ENCODE data around the gene LDHD.

The LDHD gene

DNA sequence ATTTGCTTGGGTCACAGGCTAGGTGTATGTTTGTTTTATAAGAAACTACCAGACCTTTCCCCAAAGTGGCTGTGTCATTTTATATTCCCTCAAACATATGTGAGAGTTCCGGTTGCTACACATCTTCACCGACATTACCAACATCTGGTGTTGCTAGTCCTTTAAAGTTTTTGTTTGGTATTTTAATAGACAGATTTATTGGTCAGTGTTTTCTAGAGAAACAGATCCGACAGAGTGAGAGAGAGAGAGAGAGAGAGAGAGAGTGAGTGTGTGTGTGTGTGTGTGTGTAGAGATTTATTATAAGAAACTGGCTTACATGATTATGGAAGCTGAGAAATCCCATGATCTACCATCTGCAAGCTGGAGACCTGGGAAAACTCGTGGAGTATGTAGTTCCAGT is 31.0 kb downstream of the LDHD start:
- in situ Hi-C loops (cut with MboI; ENCODE audit: low sequenced_read_pairs), result no loop called here

DNA sequence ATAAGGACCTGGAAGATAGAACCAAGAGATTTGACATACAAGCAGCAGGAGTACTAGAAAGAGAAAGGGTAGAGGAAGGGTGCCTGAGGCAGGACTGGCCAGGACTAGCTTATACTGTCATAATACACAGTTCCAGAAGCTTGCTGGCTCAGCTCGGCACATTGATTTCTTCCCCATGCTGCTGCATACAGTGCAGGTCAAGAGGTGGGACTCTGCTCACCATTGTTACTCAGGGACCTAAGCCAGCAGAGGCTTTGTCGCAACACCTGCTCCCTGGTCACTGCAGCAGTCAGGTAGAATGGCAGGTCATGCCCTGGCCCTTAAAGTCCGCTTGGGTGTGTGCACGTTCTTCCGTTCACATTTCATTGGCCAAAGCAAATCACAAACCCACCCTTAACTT is 32.8 kb downstream of the LDHD start:
- in situ Hi-C loops (cut with MboI; ENCODE audit: low sequenced_read_pairs), result no loop called here

DNA sequence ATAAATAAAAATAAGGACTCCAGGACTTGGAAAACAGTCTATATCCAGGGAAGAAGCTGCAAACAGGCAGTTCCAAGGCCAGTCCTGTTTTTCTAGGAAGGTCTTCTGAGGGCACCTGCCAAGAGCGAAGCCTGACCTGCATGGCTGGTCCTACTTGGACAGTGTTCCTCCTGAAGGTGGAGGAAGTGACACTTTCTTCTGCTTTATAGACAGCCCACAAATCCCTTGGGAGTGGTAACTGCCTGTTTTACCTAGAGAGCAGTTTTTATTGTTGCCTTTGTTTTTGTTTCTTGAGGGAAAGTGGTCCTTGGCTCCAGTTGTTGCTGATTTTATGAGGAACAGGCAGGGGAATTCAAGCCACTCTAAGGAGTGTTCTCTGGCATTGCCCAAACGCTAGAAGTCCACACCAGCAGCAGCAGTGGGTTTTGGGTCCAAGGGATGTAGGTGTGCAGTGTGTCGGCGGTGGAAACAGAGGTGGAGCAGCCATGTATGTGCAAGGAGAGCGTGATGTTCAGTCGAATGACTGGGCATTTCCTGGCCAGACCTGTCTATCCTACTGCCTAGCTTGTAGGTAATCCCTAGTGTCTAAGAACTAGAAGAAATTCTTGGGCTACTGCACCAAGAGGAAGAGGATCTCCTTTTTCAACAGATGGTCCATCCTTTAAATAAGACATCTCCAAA is 35.3 kb downstream of the LDHD start:
- in situ Hi-C loops (cut with MboI; ENCODE audit: low sequenced_read_pairs), result no loop called here

DNA sequence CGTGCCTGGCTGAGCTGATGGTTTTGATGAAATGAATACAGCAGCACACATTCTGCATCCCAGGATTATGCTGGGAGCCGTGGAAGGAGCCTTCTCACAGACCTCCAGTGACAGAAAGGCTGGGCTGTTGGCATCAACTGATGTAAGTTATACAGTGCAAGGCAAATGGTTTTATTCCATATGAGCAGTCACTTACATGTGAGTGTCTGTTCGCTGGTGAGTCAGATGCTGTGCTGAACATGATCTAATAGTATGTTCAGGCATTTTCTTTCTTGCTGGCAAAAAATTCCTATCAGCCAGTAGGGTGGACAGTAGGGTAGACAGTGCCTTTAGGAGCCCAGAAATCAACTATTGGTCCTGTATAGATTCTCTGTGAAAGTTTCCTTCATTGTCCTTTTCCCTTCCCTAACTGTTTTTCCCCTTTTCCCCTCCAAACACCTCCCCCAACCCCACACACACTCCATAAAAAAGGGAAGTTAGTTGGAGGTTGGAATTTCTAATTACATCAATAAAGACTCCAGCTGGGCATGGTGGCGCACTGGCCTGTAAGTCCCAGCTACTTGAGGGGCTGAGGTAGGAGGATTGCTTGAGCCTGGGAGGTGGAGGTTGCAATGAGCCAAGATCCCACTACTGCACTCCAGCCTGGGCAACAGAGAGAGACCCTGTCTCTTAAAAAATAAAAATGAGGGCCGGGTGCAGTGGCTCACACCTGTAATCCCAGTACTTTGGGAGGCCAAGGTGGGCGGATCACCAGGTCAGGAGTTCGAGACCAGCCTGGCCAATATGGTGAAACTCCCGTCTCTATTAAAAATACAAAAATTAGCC is 36.2 kb downstream of the LDHD start:
- in situ Hi-C loops (cut with MboI; ENCODE audit: low sequenced_read_pairs), result no loop called here

DNA sequence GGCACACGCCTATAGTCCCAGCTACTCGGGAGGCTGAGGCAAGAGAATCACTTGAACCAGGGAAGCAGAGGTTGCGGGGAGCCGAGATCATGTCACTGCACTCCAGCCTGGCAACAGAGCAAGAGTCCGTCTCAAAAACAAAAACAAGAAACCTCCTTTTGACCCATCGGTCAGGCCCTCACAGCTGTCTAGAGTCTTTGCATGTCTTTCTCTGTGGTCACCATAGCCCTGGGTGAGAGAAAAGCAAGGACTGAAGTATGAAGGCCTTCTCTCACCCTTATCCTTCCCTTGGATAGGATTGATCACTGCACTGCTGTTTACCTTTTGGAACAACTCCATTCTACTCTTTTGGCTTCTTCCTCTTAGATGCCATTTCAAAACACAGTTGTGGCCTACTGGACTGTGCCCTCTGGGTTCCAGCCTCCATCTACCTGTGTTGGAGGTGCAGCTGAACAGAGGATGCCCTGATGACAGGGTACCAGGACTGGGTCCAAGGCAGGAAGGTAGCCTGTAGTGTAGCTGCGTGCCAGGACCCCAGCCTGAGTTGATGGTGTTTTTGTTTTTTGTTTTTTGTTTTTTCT is 37.1 kb downstream of the LDHD start:
- in situ Hi-C loops (cut with MboI; ENCODE audit: low sequenced_read_pairs), result no loop called here

DNA sequence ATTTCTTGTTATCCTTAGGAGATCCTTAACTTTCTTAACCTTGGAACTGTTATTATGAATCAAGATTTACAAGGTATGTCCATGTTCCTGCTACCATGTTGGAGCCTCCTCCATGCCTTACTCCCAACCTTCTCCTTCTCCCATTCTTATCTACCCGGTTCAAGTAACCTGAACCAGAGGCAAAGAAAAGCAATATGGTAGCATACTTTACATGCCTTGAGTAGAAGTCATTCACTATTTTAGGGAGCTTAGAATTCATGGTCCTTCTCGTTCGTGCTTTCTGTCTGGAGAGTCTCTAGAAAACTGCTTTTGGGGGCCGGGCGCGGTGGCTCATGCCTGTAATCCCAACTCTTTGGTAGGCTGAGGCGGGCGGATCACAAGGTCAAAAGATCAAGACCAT is 37.7 kb downstream of the LDHD start:
- in situ Hi-C loops (cut with MboI; ENCODE audit: low sequenced_read_pairs), result no loop called here

DNA sequence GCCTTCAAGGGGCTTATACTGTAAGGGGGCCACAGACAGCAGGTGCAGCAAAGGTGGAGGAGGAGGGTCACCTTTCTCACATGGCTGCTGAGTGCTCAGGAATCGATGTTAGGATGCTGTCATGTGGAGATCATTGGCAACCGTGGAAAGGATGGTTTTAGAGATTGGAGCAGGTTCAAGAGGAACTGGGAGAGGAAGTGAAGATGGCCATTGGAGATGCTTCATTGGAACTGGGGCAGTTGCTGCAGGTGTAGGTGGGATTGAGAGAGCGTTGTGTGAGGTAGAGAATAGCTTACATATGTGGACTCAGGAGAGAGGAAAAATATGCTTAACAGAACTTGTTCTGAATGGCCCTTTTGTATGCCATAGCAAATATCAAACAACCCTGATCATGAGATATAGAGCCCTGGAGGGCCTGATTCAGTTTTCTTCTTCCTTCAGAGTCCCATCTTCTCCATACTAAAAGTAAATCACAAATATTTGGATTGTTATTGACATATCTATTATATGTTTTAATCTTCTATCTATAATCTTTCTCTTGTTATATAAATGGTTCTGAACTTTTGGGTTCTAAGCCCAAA is 40.8 kb downstream of the LDHD start:
- in situ Hi-C loops (cut with MboI; ENCODE audit: low sequenced_read_pairs), result no loop called here

DNA sequence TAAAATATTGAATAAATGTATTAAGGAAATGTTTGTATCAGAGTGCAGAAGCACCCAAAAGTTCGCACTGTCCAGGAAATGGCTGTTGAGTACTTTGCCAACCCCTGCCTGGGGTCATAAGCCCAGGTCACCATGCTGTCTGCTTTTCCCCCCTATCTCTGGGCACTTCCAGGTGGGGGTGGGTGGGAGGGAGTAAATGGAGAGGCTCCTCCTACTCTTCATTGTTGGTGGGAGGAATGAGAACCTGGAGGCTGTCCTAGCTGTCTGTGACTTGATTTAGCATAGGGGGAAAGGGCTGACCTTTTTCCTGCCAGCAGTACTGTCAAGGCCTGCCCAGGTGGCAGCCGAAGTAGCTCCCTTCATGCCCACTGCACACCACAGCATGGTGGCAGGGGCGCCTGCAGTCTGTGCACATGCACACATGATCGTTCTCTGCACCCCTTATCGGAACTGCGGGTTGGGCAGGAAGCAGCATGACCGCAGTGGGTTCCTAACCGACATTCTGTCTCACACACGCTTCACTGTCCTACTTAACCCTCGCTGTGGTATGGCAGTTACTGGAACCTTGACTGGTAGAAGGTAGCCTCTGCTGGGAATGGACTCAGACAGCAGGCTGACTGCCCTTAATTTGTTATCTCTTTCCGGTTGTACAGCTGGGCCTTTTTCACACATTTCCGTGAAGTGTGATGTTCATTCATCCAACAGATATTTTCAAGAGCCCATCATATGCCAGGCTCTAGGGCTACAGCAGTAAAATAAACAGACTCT is 41.5 kb downstream of the LDHD start:
- in situ Hi-C loops (cut with MboI; ENCODE audit: low sequenced_read_pairs), result no loop called here

DNA sequence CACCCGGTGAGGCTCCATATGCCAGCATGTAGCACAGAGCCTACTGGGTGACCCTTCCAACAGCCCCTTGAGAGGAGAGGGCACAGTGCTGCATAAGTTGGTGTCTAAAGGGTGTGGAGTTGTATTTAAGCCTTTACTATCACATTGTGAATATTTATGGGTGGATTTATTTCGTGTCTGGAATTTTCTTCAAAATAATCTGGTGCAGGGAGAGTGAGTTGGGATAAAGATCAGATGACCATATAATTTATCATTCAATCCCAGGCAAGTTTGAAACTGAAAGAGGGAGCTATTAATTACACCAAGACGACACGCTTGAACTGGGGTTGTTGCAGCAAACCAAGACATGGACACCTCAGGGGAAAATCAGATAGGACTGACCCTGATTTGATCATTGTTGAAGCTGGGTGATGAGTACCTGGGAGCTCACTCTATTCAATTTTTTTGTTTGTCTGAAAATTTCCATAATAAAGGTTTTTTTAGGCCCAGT is 42.2 kb downstream of the LDHD start:
- in situ Hi-C loops (cut with MboI; ENCODE audit: low sequenced_read_pairs), result no loop called here

DNA sequence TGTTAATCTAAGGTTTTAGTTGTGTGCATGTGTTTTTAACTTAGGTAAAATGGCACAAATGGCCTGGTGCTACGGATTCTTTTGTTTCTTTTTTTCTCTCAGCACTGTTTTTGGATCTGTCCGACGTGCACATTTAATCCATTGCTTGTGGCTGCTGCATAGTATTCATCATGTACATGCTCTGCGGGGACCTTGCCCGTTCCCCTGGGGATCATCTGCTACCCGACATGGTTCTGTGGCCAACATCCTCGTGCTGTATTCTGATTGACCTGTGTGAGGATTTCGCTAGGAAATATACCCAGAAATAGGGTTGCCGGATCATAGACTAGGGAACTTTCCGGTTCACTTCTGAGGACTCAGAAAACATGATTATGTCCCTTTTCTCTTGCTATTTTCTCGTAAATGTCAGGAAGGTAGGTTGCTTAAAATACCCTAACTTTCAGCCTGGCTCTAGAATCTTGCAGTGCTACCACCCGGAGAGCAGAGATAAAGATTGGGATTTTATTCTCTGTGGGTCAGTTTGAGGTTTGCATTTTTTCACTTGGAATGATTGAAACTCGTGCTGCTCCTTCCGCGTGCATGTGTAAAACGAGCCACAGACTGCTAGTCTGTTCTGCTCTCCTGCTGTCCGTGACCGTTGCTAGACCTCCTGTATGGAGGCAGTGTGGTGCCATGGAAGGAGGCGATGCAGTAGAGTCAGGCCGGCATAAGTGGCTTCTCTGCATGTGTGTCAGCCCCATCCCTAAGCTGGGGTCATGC is 42.9 kb downstream of the LDHD start:
- in situ Hi-C loops (cut with MboI; ENCODE audit: low sequenced_read_pairs), result no loop called here

DNA sequence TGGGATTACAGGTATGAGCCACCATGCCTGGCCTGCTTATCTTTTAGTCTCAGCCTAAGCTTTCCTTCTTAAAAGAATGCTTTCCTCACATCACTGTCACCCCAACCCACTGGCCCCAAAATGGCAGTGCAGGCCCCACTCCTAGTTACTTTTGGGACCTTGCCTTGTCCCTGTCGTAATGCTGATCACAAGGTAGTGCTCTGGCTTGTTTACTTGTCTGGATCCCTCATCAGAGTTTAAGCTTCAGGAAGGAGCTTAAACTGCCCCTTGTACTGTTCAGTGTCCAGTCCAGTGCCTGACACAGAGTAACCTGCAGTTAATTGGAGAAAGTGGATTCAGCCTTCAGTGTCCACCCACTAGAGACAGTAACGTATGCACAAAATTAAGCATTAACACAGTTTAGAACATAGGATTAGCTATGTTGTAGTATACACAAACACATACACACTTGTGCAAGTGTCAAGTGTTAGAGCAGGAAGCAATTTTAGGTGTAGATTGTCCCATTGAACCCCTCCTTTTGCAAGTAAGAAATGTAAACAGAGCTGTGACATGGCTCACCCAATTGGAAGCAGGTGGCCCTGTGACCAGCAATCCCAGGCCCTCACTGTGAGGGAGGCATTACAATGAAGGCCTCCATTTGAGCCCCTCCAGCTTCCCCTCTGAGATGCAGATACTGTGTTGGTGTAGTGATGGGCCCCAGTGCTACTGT is 44.2 kb downstream of the LDHD start:
- in situ Hi-C loops (cut with MboI; ENCODE audit: low sequenced_read_pairs), result no loop called here

DNA sequence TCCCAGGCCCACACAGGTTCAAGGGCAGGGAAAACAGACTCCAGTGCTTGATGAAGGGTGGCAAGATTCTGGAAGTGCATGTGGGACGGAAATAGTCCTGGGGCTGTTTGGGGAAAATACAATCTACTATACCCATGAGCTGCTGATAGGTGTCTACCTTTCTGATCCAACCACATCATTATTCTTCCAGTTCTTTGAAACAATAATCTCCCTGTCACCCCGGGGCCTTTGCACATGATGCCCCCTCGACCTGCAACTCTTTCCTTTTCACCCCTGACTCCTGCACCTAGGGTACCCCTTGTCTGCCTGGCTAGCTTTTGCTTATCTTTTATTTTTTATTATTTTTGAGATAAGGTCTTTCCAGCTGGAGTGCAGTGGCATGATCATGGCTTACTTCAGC is 45.0 kb downstream of the LDHD start:
- in situ Hi-C loops (cut with MboI; ENCODE audit: low sequenced_read_pairs), result no loop called here

DNA sequence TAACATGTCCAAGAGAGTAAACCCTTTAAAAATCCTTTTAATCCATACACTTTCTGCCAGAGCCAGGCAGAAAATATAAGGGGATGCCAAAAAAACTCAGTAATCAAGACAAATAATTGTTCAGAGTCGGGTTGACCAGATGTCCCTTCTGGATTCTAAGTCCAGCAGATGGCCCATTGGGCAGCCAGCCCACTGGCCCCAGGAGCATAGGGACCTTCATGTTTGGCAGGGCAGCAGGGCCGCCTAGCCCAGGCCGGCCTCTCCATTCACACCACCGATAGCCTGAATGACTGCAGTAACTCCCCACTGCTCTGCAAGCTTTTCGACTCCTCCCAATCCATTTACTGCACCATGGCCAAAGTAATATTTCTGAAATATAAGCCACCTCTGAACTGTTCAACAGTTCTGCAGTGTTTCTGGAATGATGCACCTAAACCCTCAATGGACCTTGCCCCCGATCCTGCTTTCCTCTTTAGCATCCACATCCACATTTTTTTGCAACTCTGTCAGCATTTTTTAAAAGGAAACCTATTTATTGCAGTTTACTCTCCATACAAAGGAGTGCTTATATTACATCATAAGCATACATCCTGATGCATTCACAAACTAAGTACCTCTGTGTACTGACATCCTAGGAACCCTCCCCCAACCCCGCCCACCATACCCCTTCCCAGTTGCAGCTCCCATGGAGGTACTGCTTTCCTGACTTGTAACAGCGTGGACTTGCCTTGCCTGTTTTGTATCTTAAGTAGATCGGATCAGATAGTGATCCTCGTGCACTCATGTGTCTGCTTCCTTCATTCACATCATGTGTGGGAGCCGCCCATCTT is 46.4 kb downstream of the LDHD start:
- in situ Hi-C loops (cut with MboI; ENCODE audit: low sequenced_read_pairs), result no loop called here

DNA sequence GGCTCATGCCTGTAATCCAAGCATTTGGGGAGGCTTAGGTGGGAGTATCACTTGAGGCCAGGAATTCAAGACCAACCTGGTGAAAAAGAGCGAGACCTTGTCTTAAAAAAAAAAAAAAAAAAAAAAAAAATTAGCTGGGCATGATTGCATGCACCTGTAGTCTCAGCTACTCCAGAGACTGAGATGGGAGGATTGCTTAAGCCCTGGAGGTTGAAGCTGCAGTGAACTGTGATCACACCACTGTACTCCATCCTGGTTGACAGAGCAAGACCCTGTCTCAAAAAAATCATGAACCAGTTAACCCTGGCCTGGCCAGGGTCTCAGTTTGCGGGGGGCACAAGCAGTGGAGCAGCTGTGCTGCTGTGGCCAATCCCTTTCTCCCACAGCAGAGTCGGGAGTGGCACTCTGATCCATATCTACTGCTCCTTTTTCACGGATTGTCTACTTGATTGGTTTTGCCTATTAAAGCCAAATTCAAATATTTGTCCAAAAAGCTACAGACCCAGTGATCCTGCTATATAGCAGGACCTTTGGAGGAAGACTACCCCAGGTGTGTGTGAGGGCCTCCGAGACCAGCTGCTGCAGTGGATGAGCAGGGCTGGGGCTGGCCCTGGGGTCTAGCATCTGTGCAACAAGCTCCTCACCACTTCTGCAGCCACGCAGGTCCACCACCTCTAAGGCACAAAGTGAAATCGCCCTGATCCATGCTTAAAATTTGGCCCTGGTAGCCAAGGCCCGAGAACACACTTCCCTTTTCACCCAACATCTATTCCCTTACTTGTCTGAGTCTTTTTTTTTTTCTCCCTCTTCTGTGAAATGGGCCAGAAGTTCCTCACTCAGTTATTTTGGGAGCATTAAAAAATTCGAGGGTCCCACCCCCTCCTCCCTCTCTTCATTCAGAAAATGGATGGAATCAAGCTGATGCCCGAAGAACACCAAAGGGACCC is 48.2 kb downstream of the LDHD start:
- in situ Hi-C loops (cut with MboI; ENCODE audit: low sequenced_read_pairs), result no loop called here

DNA sequence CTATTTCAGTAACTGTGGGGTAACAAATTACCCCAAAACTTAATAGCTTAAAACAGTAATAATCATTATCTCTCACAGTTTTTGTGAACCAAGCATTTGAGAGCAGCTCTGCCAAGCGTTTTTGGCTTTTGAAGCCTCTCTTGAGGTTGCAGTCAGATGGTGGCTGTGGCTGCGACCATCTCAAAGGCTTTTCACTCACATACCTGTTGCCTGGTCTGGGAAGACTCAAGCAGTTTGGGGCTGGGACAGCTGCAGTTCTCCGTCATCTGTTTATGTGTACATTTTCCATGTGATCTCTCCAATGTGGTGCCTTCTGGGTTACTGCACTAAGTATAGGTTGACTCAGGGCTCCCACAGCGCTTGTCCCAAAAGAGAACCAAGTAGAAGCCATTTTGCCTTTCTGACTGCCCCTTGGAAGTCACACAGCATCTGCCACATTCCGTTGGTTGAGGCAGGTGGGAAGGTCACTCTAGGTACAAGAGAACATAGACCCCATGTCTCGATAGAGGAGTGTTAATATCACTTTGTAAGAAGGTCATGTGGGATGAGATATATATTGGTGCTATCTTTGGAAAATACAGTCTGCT is 49.6 kb downstream of the LDHD start:
- in situ Hi-C loops (cut with MboI; ENCODE audit: low sequenced_read_pairs), result no loop called here

DNA sequence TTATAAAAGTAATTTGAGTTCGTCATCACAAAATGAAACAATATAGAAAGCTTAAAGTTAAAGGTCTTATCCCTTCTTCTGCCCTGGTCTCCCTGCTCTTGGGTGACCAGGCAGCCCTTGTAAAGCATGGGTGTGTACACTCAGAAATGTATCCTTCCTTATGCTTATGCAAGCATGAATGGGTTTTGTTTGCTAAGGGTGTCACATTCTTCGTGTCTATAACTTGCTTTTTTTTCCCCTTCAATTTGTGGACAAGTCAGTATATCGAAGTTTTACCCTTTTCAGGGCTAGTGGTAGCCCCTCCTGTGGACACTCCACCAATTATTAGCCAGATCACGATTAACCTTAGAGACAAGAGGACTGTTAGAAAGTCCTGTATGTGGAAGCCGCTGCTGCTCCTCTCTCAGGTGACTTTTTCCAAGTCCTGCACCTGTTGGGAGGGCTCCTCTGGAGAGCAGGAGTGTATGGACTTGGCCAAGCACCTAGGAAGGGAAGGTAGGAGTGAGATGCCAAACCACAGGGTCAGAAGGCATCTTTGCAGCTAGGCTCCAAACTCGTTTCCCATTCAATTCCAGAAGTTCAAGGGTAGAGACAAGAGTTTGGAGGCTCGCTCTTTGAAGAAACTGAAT is 50.9 kb downstream of the LDHD start:
- in situ Hi-C loops (cut with MboI; ENCODE audit: low sequenced_read_pairs), result no loop called here

DNA sequence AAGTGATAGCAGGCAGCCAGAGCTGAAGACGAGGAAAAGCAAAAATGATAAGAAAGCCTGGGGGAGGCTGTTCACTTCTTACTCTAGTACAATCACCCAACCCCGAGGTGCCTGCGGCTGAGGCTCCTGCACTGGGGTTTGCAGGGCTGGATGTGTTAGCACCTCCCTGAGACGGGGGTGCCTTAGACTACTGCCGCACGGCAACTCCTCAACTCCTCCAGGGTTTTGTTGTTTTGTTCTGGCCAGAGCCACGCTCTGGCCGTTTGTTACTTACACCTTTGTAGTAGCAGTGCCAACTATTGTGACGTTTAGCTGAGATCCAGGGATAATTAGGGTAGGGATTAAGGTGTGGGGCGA is 51.5 kb downstream of the LDHD start:
- in situ Hi-C loops (cut with MboI; ENCODE audit: low sequenced_read_pairs), result no loop called here
